GM18517 (cell line): ENCODE measurements around the gene TRIM15.
A peak's percentile ranks its signal among the peaks of the same experiment; 100 is the strongest.
"Not testable (repeated sequence)": the region's sequence is repeated elsewhere in the genome, so short reads cannot be mapped to it uniquely, and the experiment has no call there.

Experiments used
- ATAC-seq: cut with Tn5 transposase; IDR thresholded peaks from one replicate; pipeline ENCODE4 v1.9.1; 2021; ENCODE audit warnings: mild to moderate bottlenecking, moderate library complexity; ENCODE audit not compliant: unreplicated experiment

Gene TRIM15

GRCh38 chr6:30163090-30163917, at the start of gene TRIM15:
TRIM15 (plus strand) TSS chr6:30163546; CDS start chr6:30163685, 139 bp downstream.
- ATAC-seq: no peak

- ATAC-seq: no peak
Observed at GRCh38 chr6:30113841-30114240, 49.5 kb upstream of the TRIM15 start.

GRCh38 chr6:30116724-30117123, 46.6 kb upstream of the TRIM15 start:
- ATAC-seq: no peak

- ATAC-seq: not testable (repeated sequence)
Observed at GRCh38 chr6:30118691-30119090, 44.7 kb upstream of the TRIM15 start.

- ATAC-seq: no peak
Observed at GRCh38 chr6:30121446-30122366, 41.6 kb upstream of the TRIM15 start.

- ATAC-seq: no peak
Observed at GRCh38 chr6:30122515-30122914, 40.8 kb upstream of the TRIM15 start.

GRCh38 chr6:30127238-30128093, 35.9 kb upstream of the TRIM15 start:
- no peak for ATAC-seq

GRCh38 chr6:30129265-30130178, 33.8 kb upstream of the TRIM15 start:
- no peak for ATAC-seq

- ATAC-seq: no peak
Observed at GRCh38 chr6:30130179-30130679, 33.1 kb upstream of the TRIM15 start.

- ATAC-seq: peak; percentile 70
Observed at GRCh38 chr6:30130887-30131862, 32.2 kb upstream of the TRIM15 start.

- ATAC-seq: no peak
Observed at GRCh38 chr6:30131947-30132497, 31.3 kb upstream of the TRIM15 start.

GRCh38 chr6:30135147-30135546, 28.2 kb upstream of the TRIM15 start:
- no peak for ATAC-seq

- no peak for ATAC-seq
Observed at GRCh38 chr6:30135757-30136156, 27.6 kb upstream of the TRIM15 start, which contains the start of gene TRIM40. TRIM40 (plus strand) TSS chr6:30136140; CDS start chr6:30137037, 897 bp downstream.

- no peak for ATAC-seq
Observed at GRCh38 chr6:30136570-30137286, 26.6 kb upstream of the TRIM15 start.

GRCh38 chr6:30140240-30140639, 23.1 kb upstream of the TRIM15 start:
- ATAC-seq: not testable (repeated sequence)

GRCh38 chr6:30142665-30143064, 20.7 kb upstream of the TRIM15 start:
- ATAC-seq: no peak

- no peak for ATAC-seq
Observed at GRCh38 chr6:30143780-30144179, 19.6 kb upstream of the TRIM15 start.
